HepG2 (cell line): Measurements from ENCODE around the gene INO80E. TPM values are rescaled to one million over a fixed set of nuclear protein-coding genes. Genes with fewer than 3 reads are reported as not detected.
A peak's percentile ranks its signal among the peaks of the same experiment; 100 is the strongest.

Experiments used
- AGO1 ChIP-seq: fragments of 200-400 bp; formaldehyde crosslinking; IDR thresholded peaks from 2 replicates; pipeline ENCODE4 v1.6.1; 2017; ENCODE audit warnings: mild to moderate bottlenecking, low read depth, low read length, moderate library complexity; ENCODE audit not compliant: poor library complexity, severe bottlenecking
- AGO2 ChIP-seq: fragments of 200-400 bp; formaldehyde crosslinking; optimal IDR thresholded peaks from 2 replicates; pipeline ENCODE3; 2017; ENCODE audit warnings: mild to moderate bottlenecking, low read depth, low read length, moderate library complexity
- CEBPG ChIP-seq: IDR thresholded peaks from 2 replicates; pipeline ENCODE4 v1.6.1; 2016
- DMAP1 ChIP-seq: IDR thresholded peaks from 2 replicates; pipeline ENCODE4 v1.6.1; 2016
- HMG20A ChIP-seq: IDR thresholded peaks from 2 replicates; pipeline ENCODE4 v1.6.1; 2016; ENCODE audit warnings: borderline replicate concordance
- KDM4B ChIP-seq: sonication (generic); formaldehyde crosslinking; IDR thresholded peaks from 2 replicates; pipeline ENCODE4 v1.4.0; 2020; ENCODE audit warnings: missing genetic modification reagents
- MTA3 ChIP-seq: sonication (generic); formaldehyde crosslinking; IDR thresholded peaks from 2 replicates; pipeline ENCODE4 v1.4.0; 2020; ENCODE audit warnings: missing genetic modification reagents
- PAX8 ChIP-seq: sonication (generic); formaldehyde crosslinking; IDR thresholded peaks from 2 replicates; pipeline ENCODE4 v1.8.0; 2022; ENCODE audit warnings: mild to moderate bottlenecking, missing genetic modification reagents, borderline replicate concordance
- PCBP1 ChIP-seq: fragments of 200-400 bp; formaldehyde crosslinking; IDR thresholded peaks from 2 replicates; pipeline ENCODE4 v1.6.1; 2017; ENCODE audit warnings: mild to moderate bottlenecking, low read depth, low read length, borderline replicate concordance
- RFX5 ChIP-seq: IDR thresholded peaks from 2 replicates; pipeline ENCODE4 v1.6.1; 2011; ENCODE audit warnings: low read depth, low read length, improper control_type of control experiment
- RNF2 ChIP-seq: fragments of 450-650 bp; conservative IDR thresholded peaks from 2 replicates; pipeline ENCODE4 v1.6.1; 2016; ENCODE audit warnings: low read depth
- TGIF2 ChIP-seq: IDR thresholded peaks from 2 replicates; pipeline ENCODE4 v1.6.1; 2016; ENCODE audit warnings: control low read depth, missing compliant biosample characterization
- ZFX ChIP-seq: sonication (generic); formaldehyde crosslinking; IDR thresholded peaks from 2 replicates; pipeline ENCODE4 v1.4.0; 2020; ENCODE audit warnings: mild to moderate bottlenecking, low read depth, missing genetic modification reagents, moderate library complexity
- ZNF224 ChIP-seq: sonication (generic); formaldehyde crosslinking; IDR thresholded peaks from 2 replicates; pipeline ENCODE4 v1.5.0; 2020; ENCODE audit warnings: mild to moderate bottlenecking, missing genetic modification reagents
- polyA plus RNA-seq, 8 experiments: library from polyadenylated mRNA; depleted of rRNA in 3 of 8; stranded (reverse) in 7 of 8; unstranded in 1 of 8; fragments of >200 nt; fragmentation: Illumina TruSeq in 4 of 8; extraction: Trizol in 4 of 8; gene quantifications; 2 replicates each; pipeline versions ENCODE4 v1.2.1 to v1.2.3, GENCODE V29; 2011 to 2016; ENCODE audit warnings: low read depth in 4 of 8, missing spikeins in 1 of 8, mixed read lengths in 1 of 8; ENCODE audit not compliant: insufficient read depth in 1 of 8
- total RNA-seq, 5 experiments: library from RNA; depleted of rRNA; stranded (reverse); fragments of >200 nt; fragmentation: Illumina TruSeq; extraction: Trizol; gene quantifications; 2 replicates each; pipeline ENCODE4 v1.2.3, GENCODE V29; 2016; ENCODE audit warnings: low read depth in 1 of 5
- TF ChIP-seq, protein P1 (sequence below): sonication (generic); formaldehyde crosslinking; IDR thresholded peaks from 2 replicates; pipeline ENCODE4 v1.5.1; 2020; ENCODE audit warnings: mild to moderate bottlenecking, missing genetic modification reagents, borderline replicate concordance
- TF ChIP-seq, protein P2 (sequence below): sonication (generic); formaldehyde crosslinking; IDR thresholded peaks from 2 replicates; pipeline ENCODE4 v1.4.0; 2020; ENCODE audit warnings: missing genetic modification reagents
- TF ChIP-seq, protein P3 (sequence below): sonication (generic); formaldehyde crosslinking; IDR thresholded peaks from 2 replicates; pipeline ENCODE4 v1.4.0; 2020; ENCODE audit warnings: missing genetic modification reagents
- TF ChIP-seq, protein P4 (sequence below): sonication (generic); formaldehyde crosslinking; IDR thresholded peaks from 2 replicates; pipeline ENCODE4 v1.5.1; 2020; ENCODE audit warnings: missing genetic modification reagents, mild to moderate bottlenecking, borderline replicate concordance

INO80E gene
- total and polyA plus RNA-seq, 2 of the 13 experiments (the other 11 are each of a cell fraction or from before 2014, with no cell fraction given) = 25.8 to 45.6 TPM

DNA sequence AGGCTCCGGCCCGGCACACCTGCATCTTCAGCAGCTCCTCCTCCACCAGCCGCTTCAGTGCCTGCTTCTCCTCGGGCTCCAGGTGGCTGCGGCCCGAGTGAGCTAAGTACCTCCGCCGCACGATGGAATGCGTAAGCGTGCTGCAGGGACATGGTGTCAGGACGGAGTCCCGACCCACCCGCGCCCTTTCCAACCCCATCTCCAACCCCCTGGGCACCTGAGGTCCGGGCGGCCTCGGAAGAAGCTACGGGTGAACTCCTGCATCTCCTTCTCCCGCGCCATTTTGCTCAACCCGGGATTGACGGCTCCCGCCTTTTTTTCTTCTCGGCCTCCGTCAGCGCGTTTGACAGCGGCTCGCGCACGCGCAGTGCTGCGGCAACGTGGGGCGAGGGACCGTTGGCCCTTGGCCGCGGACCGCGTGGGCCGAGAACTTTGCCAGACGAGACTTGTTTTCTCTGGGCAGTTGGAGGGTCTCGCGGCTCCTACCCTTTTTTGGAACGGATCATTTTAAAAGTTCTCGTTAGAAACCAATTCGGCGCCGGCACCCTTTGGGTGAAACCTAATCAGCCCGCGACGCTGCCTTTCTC lies 624 bp upstream of the INO80E start, which contains the start of gene HIRIP3 (continued):
- TF ChIP-seq, protein P1, sequence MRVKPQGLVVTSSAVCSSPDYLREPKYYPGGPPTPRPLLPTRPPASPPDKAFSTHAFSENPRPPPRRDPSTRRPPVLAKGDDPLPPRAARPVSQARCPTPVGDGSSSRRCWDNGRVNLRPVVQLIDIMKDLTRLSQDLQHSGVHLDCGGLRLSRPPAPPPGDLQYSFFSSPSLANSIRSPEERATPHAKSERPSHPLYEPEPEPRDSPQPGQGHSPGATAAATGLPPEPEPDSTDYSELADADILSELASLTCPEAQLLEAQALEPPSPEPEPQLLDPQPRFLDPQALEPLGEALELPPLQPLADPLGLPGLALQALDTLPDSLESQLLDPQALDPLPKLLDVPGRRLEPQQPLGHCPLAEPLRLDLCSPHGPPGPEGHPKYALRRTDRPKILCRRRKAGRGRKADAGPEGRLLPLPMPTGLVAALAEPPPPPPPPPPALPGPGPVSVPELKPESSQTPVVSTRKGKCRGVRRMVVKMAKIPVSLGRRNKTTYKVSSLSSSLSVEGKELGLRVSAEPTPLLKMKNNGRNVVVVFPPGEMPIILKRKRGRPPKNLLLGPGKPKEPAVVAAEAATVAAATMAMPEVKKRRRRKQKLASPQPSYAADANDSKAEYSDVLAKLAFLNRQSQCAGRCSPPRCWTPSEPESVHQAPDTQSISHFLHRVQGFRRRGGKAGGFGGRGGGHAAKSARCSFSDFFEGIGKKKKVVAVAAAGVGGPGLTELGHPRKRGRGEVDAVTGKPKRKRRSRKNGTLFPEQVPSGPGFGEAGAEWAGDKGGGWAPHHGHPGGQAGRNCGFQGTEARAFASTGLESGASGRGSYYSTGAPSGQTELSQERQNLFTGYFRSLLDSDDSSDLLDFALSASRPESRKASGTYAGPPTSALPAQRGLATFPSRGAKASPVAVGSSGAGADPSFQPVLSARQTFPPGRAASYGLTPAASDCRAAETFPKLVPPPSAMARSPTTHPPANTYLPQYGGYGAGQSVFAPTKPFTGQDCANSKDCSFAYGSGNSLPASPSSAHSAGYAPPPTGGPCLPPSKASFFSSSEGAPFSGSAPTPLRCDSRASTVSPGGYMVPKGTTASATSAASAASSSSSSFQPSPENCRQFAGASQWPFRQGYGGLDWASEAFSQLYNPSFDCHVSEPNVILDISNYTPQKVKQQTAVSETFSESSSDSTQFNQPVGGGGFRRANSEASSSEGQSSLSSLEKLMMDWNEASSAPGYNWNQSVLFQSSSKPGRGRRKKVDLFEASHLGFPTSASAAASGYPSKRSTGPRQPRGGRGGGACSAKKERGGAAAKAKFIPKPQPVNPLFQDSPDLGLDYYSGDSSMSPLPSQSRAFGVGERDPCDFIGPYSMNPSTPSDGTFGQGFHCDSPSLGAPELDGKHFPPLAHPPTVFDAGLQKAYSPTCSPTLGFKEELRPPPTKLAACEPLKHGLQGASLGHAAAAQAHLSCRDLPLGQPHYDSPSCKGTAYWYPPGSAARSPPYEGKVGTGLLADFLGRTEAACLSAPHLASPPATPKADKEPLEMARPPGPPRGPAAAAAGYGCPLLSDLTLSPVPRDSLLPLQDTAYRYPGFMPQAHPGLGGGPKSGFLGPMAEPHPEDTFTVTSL (CRISPR knock-in tag) = no peak
- no peak for TF ChIP-seq ZFX (CRISPR knock-in tag)
- no peak for TF ChIP-seq MTA3 (CRISPR knock-in tag)
- TF ChIP-seq PCBP1 = no peak; the same call in 1 of the 2 replicates
- no peak for TF ChIP-seq KDM4B (CRISPR knock-in tag)
- TF ChIP-seq DMAP1 (CRISPR knock-in tag) = no peak
- TF ChIP-seq, protein P2, sequence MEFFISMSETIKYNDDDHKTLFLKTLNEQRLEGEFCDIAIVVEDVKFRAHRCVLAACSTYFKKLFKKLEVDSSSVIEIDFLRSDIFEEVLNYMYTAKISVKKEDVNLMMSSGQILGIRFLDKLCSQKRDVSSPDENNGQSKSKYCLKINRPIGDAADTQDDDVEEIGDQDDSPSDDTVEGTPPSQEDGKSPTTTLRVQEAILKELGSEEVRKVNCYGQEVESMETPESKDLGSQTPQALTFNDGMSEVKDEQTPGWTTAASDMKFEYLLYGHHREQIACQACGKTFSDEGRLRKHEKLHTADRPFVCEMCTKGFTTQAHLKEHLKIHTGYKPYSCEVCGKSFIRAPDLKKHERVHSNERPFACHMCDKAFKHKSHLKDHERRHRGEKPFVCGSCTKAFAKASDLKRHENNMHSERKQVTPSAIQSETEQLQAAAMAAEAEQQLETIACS (CRISPR knock-in tag) = peak; percentile 51
- no peak for TF ChIP-seq ZNF224 (CRISPR knock-in tag)
- no peak for TF ChIP-seq CEBPG (CRISPR knock-in tag)
- TF ChIP-seq RFX5 = no peak
- no peak for TF ChIP-seq PAX8 (CRISPR knock-in tag)
- peak; percentile 13 for TF ChIP-seq AGO1
- peak; percentile 95 for TF ChIP-seq AGO2
- peak; percentile 77; the same call in 1 of the 2 replicates for TF ChIP-seq RNF2
- TF ChIP-seq, protein P3, sequence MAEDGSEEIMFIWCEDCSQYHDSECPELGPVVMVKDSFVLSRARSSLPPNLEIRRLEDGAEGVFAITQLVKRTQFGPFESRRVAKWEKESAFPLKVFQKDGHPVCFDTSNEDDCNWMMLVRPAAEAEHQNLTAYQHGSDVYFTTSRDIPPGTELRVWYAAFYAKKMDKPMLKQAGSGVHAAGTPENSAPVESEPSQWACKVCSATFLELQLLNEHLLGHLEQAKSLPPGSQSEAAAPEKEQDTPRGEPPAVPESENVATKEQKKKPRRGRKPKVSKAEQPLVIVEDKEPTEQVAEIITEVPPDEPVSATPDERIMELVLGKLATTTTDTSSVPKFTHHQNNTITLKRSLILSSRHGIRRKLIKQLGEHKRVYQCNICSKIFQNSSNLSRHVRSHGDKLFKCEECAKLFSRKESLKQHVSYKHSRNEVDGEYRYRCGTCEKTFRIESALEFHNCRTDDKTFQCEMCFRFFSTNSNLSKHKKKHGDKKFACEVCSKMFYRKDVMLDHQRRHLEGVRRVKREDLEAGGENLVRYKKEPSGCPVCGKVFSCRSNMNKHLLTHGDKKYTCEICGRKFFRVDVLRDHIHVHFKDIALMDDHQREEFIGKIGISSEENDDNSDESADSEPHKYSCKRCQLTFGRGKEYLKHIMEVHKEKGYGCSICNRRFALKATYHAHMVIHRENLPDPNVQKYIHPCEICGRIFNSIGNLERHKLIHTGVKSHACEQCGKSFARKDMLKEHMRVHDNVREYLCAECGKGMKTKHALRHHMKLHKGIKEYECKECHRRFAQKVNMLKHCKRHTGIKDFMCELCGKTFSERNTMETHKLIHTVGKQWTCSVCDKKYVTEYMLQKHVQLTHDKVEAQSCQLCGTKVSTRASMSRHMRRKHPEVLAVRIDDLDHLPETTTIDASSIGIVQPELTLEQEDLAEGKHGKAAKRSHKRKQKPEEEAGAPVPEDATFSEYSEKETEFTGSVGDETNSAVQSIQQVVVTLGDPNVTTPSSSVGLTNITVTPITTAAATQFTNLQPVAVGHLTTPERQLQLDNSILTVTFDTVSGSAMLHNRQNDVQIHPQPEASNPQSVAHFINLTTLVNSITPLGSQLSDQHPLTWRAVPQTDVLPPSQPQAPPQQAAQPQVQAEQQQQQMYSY (CRISPR knock-in tag) = no peak; the same call in 1 of the 2 replicates
- TF ChIP-seq, protein P4, sequence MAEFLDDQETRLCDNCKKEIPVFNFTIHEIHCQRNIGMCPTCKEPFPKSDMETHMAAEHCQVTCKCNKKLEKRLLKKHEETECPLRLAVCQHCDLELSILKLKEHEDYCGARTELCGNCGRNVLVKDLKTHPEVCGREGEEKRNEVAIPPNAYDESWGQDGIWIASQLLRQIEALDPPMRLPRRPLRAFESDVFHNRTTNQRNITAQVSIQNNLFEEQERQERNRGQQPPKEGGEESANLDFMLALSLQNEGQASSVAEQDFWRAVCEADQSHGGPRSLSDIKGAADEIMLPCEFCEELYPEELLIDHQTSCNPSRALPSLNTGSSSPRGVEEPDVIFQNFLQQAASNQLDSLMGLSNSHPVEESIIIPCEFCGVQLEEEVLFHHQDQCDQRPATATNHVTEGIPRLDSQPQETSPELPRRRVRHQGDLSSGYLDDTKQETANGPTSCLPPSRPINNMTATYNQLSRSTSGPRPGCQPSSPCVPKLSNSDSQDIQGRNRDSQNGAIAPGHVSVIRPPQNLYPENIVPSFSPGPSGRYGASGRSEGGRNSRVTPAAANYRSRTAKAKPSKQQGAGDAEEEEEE = no peak
- peak; percentile 95 for TF ChIP-seq TGIF2
- TF ChIP-seq HMG20A = no peak
